Ecto neural progenitor cell (in vitro differentiated cells): ENCODE data around the gene PTPRF.

ENCODE experiments used
- DNase-seq: peaks from one replicate; pipeline ENCODE4 v3.0.0-alpha.2; 2018; ENCODE audit warnings: low spot score

The PTPRF gene

DNA sequence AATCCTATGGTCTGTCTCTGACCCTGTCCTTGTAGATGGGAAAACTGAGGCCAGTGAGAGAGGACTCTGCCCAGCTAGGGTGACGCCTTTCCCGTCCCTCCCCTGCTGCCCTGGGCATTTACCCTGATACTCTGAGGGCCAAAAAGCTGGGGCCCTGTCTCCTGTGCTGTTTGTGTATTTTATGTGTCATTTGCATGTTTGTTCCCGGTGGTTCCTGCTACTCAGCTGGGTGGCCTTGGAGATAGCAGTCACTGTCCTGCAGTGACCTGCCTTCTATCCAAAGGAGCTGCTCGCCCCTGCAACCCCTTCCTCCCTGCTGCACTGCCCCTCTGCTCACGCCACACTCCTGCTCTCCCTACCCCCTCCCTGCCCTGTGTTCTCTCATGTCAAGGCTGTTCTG lies 78.1 kb downstream of the PTPRF start:
- no peak for DNase-seq

DNA sequence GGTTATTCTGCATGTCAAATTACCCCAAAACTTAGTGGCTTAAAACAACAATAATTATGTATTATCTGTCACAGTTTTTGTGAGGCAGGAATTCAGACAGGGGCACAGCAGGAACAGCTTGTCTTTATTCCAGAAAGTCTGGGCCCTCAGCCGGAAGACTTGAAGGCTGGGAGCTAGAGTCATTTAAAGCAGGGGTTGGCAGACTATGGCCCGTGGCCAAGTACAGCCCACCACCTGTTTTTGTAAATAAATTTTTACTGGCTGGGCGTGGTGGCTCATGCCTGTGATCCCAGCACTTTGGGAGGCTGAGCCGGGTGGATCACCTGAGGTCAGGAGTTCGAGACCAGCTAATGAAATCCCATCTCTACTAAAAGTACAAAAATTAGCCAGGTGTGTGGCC lies 79.7 kb downstream of the PTPRF start:
- DNase-seq, result no peak

DNA sequence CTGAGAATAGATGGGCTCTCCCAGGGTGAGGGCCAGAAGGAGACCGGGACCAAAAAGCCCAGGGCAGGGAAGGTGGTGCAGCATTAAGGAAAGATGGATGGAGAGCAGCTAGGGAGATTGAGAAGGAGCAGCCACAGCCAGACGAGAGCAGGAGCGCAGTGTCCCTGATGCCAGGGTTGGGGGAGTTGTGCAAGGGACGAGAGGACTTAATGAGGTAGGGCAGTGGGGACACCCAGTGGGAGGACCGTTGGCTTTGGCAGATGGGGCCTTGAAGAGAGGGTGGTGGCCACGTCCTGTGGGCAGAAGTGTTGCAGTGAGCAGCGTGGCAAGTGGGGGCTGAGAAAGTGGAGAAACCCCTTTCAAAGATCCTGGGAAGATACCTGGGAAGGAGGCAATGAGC lies 81.3 kb downstream of the PTPRF start:
- DNase-seq, result no peak

DNA sequence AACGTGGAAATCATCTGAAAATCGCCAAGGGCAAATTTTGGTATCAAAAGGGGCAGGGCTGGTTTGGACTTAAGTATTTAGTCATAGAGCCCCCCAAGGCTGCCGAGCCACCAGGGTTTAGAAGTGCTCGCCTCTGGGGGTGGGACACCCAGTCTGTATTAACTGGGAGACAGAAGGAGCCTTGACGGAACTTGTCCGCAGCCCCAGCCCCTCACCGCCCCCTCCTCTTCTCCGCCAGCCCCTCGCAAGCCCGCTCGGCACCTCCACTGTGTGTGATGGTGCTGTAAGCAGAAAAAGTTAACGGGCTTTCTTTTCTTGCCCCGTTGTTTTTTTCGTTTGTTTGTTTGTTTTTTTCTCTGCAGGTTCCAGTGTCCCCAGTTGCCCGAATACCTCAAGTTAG lies 81.7 kb downstream of the PTPRF start:
- no peak for DNase-seq

DNA sequence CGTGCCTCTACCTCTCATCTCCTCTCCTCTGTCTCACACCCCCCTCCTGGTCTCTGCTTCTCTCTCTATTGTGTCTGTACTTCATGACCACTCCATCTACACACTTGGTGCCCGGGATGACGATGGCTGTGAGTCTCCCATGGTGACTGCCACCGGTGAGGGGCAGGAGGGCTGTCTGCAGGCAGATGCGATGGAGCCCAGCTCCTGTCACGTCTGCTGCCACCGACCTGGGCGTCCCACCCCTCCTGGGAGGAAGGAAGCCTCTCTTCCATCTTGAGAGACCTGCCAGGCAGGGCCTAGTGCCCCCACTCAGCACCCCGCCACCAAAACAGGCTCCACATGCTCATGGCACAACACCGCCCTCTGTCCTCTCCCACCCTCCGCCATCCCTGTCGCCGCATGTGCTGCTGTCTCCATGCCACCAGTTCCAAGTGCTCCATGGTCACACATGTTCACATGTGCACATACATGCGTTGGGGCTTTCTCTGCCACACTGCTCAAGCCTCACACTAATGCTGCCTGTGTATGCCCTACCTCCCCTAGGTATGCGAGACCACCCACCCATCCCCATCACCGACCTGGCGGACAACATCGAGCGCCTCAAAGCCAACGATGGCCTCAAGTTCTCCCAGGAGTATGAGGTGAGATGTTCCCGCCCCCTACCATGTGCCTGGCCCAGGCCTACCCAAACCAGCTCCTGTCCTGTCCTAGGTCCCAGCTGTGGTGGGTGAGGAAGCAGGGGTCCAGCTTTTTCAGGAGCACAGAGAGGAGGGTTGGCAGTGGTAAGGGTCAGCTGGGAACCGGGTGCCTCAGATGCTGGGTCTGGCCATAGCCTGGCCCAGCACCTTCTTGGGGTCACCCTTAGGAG lies 82.6 kb downstream of the PTPRF start:
- DNase-seq, result no peak

DNA sequence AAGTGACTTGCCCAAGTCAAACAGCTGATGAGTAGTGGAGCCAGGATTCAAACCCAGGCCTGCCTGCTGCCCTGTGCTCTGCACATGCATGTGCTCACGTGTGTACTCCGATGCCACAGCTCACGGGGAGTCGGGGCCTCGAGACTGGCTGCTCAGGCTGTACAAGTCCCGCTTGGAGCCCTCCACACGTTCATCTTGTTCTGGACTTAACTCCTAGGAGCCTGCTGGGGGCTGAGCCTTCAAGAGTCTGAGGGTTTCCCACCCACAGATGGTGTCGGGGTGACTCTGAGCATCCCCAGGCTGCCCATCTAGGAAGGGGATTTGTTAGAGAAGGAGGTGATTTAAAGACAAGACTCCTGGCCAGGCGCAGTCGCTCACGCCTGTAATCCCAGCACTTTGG lies 83.5 kb downstream of the PTPRF start:
- DNase-seq, result no peak

DNA sequence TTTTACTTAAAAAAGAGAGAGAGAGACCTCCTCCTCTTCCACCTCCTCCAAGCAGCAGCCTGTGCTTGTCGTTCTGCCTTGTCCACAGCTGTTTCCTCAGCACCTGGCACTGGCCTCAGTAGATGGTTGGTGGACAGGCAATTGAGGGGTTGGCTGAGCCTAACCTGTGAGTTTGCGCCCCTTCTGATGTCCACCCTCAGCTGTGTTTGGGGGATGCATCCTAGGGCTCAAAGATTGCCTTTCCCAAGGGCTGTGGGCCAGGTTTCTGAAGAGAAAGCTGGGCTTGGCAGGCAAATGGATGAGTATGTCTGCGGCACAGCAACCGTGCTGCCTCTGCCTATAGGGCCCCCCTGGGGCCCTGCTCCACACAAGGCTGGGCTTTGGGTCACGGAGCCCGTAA lies 84.2 kb downstream of the PTPRF start:
- no peak for DNase-seq

DNA sequence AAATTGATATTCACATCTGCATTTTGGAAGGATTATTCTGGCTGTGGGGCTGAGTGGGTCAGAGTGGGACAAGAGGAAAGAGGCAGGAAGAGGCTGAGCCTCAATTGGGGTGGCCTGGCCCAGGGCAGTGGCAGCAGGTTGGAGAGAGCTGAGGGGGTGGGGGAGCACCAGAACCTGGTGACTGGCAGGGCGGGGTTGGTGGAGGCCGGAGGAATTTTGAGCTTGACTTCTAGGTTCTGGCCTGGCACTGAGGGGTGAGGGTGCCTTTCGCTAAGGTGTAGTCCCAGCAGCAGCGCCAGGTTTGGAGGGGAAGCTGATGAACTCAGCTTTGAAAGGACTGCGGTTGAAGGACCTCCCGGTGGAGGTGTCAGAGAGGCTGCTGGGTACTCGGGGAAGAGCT lies 85.7 kb downstream of the PTPRF start:
- DNase-seq, result no peak

DNA sequence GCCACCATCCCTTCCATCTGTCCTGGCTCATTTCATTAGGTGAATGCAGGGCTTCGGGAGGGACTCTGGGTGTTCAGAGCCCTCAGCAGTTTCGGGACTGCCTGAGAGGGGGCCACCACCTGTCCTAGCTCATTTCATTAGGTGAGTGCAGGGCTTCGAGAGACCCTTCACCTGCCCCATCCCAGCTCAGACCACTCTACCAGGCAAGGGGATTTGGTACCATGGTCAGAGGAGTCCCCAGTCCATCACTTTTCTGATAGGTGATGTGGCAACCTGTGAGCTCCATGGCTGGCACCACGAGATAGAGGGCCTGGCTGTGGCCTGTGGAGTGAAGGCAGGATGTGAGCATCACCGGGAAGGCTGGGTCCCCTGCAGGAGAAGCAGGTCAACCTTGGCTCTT lies 86.3 kb downstream of the PTPRF start:
- DNase-seq, result no peak

DNA sequence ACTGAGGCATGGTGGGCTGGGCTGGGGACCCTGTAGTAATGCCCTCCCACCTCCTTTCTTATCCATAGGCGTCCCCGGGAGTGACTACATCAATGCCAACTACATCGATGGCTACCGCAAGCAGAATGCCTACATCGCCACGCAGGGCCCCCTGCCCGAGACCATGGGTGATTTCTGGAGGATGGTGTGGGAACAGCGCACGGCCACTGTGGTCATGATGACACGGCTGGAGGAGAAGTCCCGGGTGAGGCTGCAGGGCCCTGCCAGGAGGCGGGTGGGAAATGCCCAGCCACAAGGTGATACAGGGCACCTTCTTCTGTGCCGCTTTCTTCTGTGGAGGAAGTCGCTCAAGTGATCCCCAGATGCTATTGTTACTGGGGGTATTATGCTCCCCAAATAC lies 87.0 kb downstream of the PTPRF start:
- no peak for DNase-seq

DNA sequence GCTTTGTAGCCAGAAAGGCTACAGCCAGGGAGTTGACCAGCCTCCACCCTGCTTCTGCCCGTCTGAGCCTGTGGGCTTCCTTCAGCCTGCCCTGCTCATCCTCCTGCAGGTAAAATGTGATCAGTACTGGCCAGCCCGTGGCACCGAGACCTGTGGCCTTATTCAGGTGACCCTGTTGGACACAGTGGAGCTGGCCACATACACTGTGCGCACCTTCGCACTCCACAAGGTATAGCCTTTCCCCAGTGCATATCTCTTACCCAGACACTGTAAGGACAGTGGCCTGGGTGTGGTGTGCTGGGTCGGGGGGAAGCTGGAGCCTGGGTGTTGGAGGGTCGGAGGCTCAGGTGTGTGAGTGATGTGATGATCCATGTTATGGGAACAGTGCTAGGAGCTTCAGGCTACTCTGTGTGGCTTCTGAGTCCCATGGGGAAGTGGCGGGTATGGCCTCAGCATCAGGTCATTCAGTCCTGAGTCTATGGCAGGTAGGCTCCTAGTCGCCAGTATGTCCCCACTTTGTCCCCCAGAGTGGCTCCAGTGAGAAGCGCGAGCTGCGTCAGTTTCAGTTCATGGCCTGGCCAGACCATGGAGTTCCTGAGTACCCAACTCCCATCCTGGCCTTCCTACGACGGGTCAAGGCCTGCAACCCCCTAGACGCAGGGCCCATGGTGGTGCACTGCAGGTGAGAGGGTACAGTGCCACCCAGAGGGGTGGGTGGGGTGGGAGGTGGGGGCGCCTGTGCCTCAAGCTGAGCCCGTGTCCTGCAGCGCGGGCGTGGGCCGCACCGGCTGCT lies 88.0 kb downstream of the PTPRF start:
- no peak for DNase-seq

DNA sequence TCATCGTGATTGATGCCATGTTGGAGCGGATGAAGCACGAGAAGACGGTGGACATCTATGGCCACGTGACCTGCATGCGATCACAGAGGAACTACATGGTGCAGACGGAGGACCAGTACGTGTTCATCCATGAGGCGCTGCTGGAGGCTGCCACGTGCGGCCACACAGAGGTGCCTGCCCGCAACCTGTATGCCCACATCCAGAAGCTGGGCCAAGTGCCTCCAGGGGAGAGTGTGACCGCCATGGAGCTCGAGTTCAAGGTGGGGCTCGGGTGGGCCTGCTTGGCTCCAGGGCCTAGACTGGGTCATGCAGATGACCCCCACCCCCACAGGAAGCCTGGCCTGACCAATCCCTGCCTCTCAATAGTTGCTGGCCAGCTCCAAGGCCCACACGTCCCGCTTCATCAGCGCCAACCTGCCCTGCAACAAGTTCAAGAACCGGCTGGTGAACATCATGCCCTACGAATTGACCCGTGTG lies 88.7 kb downstream of the PTPRF start:
- DNase-seq, result no peak

DNA sequence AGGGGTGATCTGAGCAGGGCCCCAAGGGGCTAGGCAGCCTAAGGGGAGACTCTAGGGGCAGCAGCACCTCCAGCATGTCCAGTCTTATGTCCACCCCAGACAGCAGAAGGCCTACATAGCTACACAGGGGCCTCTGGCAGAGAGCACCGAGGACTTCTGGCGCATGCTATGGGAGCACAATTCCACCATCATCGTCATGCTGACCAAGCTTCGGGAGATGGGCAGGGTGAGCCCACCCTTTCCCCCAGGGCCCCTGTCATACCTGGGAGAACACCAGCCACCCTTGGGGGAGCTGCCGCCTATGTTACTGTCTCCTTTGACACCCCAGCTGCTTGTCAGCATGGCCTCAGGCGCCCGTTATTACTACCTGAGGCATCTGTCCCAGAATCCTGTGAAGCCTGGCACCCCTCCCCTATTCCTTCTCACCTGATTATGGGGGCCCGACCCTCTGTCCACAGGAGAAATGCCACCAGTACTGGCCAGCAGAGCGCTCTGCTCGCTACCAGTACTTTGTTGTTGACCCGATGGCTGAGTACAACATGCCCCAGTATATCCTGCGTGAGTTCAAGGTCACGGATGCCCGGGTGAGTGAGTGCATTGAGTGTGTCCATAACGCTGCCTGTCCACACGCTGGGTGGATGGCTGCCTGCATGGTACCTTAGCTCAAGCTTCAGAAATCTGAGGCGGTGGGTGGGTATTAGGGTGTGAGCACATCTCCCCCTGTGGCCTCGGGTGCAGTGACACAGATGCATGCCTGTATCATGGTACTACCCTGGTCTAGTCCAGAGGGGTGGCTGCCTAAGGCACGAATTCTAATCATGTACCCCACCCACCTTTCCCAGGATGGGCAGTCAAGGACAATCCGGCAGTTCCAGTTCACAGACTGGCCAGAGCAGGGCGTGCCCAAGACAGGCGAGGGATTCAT lies 89.6 kb downstream of the PTPRF start:
- no peak for DNase-seq

DNA sequence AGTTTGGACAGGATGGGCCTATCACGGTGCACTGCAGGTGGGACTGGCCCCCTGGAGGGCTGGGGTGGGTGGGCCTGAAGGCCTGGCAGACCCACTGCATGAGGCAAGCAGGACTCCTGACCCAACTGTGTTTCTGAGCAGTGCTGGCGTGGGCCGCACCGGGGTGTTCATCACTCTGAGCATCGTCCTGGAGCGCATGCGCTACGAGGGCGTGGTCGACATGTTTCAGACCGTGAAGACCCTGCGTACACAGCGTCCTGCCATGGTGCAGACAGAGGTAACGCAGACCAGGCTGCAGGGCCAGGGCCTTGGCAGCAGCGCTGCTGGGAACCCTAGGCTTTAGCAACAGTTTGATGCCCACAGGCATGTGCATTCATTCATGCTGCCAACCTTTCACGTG lies 90.3 kb downstream of the PTPRF start:
- DNase-seq, result no peak

DNA sequence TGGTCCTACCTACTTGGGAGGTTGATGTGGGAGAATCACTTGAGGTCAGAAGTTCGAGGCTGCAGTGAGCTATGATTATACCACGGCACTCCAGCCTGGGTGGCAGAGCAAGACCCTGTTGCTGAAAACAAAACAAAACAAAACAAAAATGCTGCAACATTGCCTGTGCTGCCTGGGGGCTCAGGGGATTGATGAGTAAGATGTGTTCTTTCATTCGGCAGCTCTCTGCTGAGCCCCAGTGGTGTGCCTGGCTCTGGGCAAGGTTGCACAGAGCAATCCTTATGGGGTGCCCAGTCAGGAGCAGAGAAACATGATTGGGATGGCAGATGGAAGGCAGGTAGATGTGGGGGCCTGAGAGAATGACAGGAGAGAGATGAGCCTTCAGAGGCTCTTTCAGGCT lies 90.7 kb downstream of the PTPRF start:
- no peak for DNase-seq

DNA sequence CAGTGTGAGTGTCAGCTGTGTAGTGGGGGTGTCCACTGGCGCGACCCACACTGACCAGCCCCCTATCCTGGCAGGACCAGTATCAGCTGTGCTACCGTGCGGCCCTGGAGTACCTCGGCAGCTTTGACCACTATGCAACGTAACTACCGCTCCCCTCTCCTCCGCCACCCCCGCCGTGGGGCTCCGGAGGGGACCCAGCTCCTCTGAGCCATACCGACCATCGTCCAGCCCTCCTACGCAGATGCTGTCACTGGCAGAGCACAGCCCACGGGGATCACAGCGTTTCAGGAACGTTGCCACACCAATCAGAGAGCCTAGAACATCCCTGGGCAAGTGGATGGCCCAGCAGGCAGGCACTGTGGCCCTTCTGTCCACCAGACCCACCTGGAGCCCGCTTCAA lies 91.2 kb downstream of the PTPRF start:
- DNase-seq, result no peak

DNA sequence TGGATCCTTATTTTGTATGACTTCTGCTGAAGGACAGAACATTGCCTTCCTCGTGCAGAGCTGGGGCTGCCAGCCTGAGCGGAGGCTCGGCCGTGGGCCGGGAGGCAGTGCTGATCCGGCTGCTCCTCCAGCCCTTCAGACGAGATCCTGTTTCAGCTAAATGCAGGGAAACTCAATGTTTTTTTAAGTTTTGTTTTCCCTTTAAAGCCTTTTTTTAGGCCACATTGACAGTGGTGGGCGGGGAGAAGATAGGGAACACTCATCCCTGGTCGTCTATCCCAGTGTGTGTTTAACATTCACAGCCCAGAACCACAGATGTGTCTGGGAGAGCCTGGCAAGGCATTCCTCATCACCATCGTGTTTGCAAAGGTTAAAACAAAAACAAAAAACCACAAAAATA lies 91.8 kb downstream of the PTPRF start:
- no peak for DNase-seq

DNA sequence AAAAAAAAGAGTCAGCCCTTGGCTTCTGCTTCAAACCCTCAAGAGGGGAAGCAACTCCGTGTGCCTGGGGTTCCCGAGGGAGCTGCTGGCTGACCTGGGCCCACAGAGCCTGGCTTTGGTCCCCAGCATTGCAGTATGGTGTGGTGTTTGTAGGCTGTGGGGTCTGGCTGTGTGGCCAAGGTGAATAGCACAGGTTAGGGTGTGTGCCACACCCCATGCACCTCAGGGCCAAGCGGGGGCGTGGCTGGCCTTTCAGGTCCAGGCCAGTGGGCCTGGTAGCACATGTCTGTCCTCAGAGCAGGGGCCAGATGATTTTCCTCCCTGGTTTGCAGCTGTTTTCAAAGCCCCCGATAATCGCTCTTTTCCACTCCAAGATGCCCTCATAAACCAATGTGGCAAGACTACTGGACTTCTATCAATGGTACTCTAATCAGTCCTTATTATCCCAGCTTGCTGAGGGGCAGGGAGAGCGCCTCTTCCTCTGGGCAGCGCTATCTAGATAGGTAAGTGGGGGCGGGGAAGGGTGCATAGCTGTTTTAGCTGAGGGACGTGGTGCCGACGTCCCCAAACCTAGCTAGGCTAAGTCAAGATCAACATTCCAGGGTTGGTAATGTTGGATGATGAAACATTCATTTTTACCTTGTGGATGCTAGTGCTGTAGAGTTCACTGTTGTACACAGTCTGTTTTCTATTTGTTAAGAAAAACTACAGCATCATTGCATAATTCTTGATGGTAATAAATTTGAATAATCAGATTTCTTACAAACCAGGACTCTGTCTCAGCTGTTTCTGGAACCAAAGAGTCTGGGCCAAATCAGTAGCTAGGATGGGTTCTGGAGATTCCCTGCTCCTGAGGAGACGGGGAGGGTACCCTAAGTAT lies 92.5 kb downstream of the PTPRF start:
- DNase-seq, result no peak

DNA sequence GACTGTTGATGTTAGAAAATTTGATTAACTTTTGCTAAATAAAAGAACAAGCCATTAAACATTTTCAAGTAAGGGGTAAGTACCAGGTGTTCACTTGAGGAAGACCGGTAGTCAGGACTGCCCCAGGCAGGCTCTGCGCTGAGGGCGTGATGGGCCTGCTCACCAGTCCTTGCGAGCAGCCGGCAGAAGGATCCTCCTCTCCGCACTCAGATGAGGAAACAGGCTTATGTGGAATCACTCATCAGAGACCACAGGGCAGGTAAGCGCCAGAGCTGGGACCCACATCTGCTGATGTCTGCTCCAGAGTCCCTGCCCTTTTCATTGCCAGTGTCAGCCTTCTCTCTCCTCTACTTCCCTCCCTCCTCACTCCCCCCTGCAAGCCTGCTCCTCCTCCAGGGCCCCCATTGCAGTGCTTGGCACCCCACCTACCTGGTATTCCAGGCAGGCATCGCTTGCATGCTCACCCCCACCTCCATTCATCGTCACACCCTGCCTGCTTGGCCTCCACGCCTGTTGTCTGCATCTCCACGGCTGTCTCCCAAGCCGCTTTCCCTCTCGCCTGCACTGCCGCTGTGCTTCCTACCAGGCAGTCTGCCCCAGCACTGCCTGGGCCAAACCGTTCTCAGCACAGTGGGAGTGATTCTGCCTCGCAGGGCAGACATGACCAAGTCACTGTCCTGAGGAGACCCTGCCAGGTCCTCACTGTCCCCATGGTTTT lies 94.5 kb downstream of the PTPRF start:
- no peak for DNase-seq

DNA sequence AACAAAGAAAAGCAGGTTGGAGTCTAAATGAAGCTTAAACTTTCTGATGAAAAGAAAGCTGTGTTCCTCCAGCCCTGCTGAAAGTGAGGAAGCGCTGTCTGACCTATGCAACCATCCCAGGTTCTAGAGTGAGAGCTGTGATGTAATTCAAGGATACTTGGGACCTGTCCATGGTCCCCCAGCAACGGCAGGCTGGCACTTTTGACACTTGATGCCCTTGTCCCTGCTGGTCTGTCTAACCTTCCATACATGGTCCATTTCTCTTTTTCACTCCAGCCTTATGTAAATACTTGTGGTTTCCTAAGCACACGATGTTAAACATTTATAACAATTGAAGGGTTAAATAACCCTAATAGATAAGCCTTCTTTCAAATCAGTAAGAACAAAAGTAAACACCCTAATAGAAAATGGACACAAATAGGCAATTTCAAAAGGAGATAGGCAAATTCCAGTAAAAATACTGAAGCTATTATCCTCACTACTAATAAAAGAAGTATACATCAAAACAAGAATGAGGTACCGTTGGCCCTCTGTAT lies 101.5 kb downstream of the PTPRF start:
- DNase-seq, result no peak
